Mesodermal cell (in vitro differentiated cells): ENCODE measurements around the gene NT5DC4.
"Not testable (repeated sequence)": the region's sequence is repeated elsewhere in the genome, so short reads cannot be mapped to it uniquely, and the experiment has no call there.

Source experiments
- H3K27ac ChIP-seq: 2 replicates; pipeline ENCODE4 v1.7.0; 2013; ENCODE audit warnings: mild to moderate bottlenecking, low read depth, low read length, moderate library complexity; ENCODE audit not compliant: severe bottlenecking
- H3K36me3 ChIP-seq: 2 replicates; pipeline ENCODE4 v1.7.1; 2013; ENCODE audit warnings: mild to moderate bottlenecking, low read length, moderate library complexity; ENCODE audit not compliant: control insufficient read depth, insufficient read depth
- H3K4me1 ChIP-seq: one replicate; pipeline ENCODE4 v1.7.1; 2013; ENCODE audit warnings: mild to moderate bottlenecking, low read length; ENCODE audit not compliant: insufficient read depth, control insufficient read depth, poor library complexity, severe bottlenecking
- H3K4me3 ChIP-seq: 2 replicates; pipeline ENCODE4 v1.7.0; 2013; ENCODE audit warnings: low read length, control low read depth, mild to moderate bottlenecking; ENCODE audit not compliant: insufficient read depth, poor library complexity, severe bottlenecking; ENCODE audit errors: extremely low read depth
- H3K9me3 ChIP-seq: 2 replicates; pipeline ENCODE4 v1.7.1; 2013; ENCODE audit warnings: mild to moderate bottlenecking, low read length, moderate library complexity; ENCODE audit not compliant: control insufficient read depth
- WGBS, 2 experiments: methylation state at CpG; one replicate each; pipeline ENCODE4 v1.1.5; 2013; ENCODE audit warnings: missing lambda C conversion rate in 2 of 2; ENCODE audit not compliant: insufficient coverage in 2 of 2; 5-methylcytosine and 5-hydroxymethylcytosine counted together

The NT5DC4 gene

GRCh38 chr2:112699984-112700667 lies 20.7 kb upstream of the NT5DC4 start:
- H3K4me1 ChIP-seq, result no peaks in the 10 kb centered on the region
- H3K9me3 ChIP-seq, result no peaks in the 10 kb centered on the region
- H3K36me3 ChIP-seq, result no peaks in the 10 kb centered on the region
- 100% methylated on average over 1 of the region's 3 CpGs for WGBS, 2 experiments
- H3K27ac ChIP-seq, result no peak overlapping the region
- H3K4me3 ChIP-seq, result no peak overlapping the region

GRCh38 chr2:112701052-112701451 lies 19.8 kb upstream of the NT5DC4 start:
- peaks cover 5% of the 10 kb centered on the region for H3K4me1 ChIP-seq
- H3K9me3 ChIP-seq, result no peaks in the 10 kb centered on the region
- H3K4me3 ChIP-seq, result no peak overlapping the region
- H3K27ac ChIP-seq, result no peak overlapping the region
- no peaks in the 10 kb centered on the region for H3K36me3 ChIP-seq
- 98 to 100% methylated on average over 1 to 6 of the region's 8 CpGs for WGBS, 2 experiments

GRCh38 chr2:112703684-112704083 lies 17.1 kb upstream of the NT5DC4 start:
- no peaks in the 10 kb centered on the region for H3K36me3 ChIP-seq
- WGBS, 2 experiments, result 73% methylated on average over 1 of the region's 2 CpGs; no CpG with 5 or more reads in 1 of the 2 experiments
- no peak overlapping the region for H3K4me3 ChIP-seq
- no peaks in the 10 kb centered on the region for H3K9me3 ChIP-seq
- peaks cover 21% of the 10 kb centered on the region for H3K4me1 ChIP-seq
- H3K27ac ChIP-seq, result no peak overlapping the region

- H3K4me1 ChIP-seq, result peaks cover 21% of the 10 kb centered on the region
- no peak overlapping the region for H3K27ac ChIP-seq
- no peak overlapping the region for H3K4me3 ChIP-seq
- no peaks in the 10 kb centered on the region for H3K36me3 ChIP-seq
- no peaks in the 10 kb centered on the region for H3K9me3 ChIP-seq
- 95% methylated on average over 4 of the region's 4 CpGs for WGBS, 2 experiments
Measured at GRCh38 chr2:112705575-112705974, 15.2 kb upstream of the NT5DC4 start.

GRCh38 chr2:112706170-112706664 lies 14.6 kb upstream of the NT5DC4 start:
- H3K9me3 ChIP-seq, result no peaks in the 10 kb centered on the region
- peak overlapping the region; percentile 64 for H3K27ac ChIP-seq
- WGBS, 2 experiments, result 59 to 88% methylated on average over 1 to 3 of the region's 5 CpGs
- no peak overlapping the region for H3K4me3 ChIP-seq
- no peaks in the 10 kb centered on the region for H3K36me3 ChIP-seq
- peaks cover 21% of the 10 kb centered on the region for H3K4me1 ChIP-seq

GRCh38 chr2:112706947-112707346 lies 13.9 kb upstream of the NT5DC4 start:
- H3K36me3 ChIP-seq, H3K27ac ChIP-seq, H3K4me3 ChIP-seq, H3K9me3 ChIP-seq: not testable (repeated sequence)
- 85 to 95% methylated on average over 5 to 7 of the region's 9 CpGs for WGBS, 2 experiments
- peaks cover 21% of the 10 kb centered on the region for H3K4me1 ChIP-seq

GRCh38 chr2:112708968-112709367 lies 11.9 kb upstream of the NT5DC4 start:
- no peaks in the 10 kb centered on the region for H3K36me3 ChIP-seq
- H3K27ac ChIP-seq, result no peak overlapping the region
- H3K9me3 ChIP-seq, result no peaks in the 10 kb centered on the region
- H3K4me1 ChIP-seq, result peaks cover 33% of the 10 kb centered on the region
- WGBS, 2 experiments, result 73 to 76% methylated on average over 7 to 9 of the region's 10 CpGs
- H3K4me3 ChIP-seq, result no peak overlapping the region

GRCh38 chr2:112709703-112710102 lies 11.1 kb upstream of the NT5DC4 start:
- Histone ChIP-seq H3K27ac (no peak overlapping the region), H3K4me3 (no peak overlapping the region), H3K9me3 (no peaks in the 10 kb centered on the region), H3K36me3 (no peaks in the 10 kb centered on the region), H3K4me1 (peaks cover 33% of the 10 kb centered on the region)
- WGBS, 2 experiments, result 94% methylated on average over 2 of the region's 6 CpGs

- Histone ChIP-seq H3K4me1 (peaks cover 28% of the 10 kb centered on the region), H3K9me3 (no peaks in the 10 kb centered on the region), H3K4me3 (no peak overlapping the region), H3K27ac (no peak overlapping the region), H3K36me3 (no peaks in the 10 kb centered on the region)
- 82 to 89% methylated on average over 6 to 7 of the region's 9 CpGs for WGBS, 2 experiments
Measured at GRCh38 chr2:112710956-112711750, 9.7 kb upstream of the NT5DC4 start.

- Histone ChIP-seq H3K36me3 (no peaks in the 10 kb centered on the region), H3K9me3 (no peaks in the 10 kb centered on the region), H3K4me3 (no peak overlapping the region), H3K27ac (no peak overlapping the region), H3K4me1 (peaks cover 16% of the 10 kb centered on the region)
- WGBS, 2 experiments, result 92 to 97% methylated on average over 2 to 3 of the region's 3 CpGs
Measured at GRCh38 chr2:112712465-112712864, 8.4 kb upstream of the NT5DC4 start.
